Measurements from ENCODE around the gene PGM2L1. TPM values are rescaled to one million over a fixed set of nuclear protein-coding genes. Genes with fewer than 3 reads are reported as not detected.

The PGM2L1 gene
- total and polyA plus RNA-seq, 2 of the 13 experiments (the other 11 are each of a cell fraction or from before 2014, with no cell fraction given): 0.57 to 1.2 TPM

DNA sequence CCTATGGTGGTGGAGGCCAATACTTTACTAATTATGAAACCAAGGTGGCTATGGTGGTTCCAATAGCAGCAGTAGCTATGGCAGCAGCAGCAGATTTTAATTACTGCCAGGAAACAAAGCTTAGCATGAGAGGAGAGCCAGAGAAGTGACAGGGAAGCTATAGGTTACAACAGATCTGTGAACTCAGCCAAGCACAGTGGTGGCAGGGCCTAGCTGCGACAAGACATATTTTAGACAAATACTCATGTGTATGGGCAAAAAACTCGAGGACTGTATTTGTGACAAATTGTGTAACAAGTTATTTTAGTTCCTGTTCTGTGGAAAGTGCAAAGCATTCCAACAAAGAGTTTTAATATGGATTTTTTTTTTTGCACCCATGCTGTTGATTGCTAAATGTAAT is 42.6 kb downstream of the PGM2L1 start (continued):
- no peak for TF ChIP-seq HNRNPLL (IDR thresholded peaks at IDR 0.05; ENCODE audit: low read depth, low read length, poor library complexity, severe bottlenecking)
- no peak for TF ChIP-seq RXRB (CRISPR knock-in tag; IDR thresholded peaks at IDR 0.05; ENCODE audit: borderline replicate concordance)
- no peak for TF ChIP-seq PREB (CRISPR knock-in tag; IDR thresholded peaks at IDR 0.05)
- no peak for TF ChIP-seq ZNF225 (CRISPR knock-in tag; IDR thresholded peaks at IDR 0.05)
- TF ChIP-seq ZC3H13 (CRISPR knock-in tag; IDR thresholded peaks at IDR 0.05): no peak
- no peak for TF ChIP-seq TRIM24 (CRISPR knock-in tag; IDR thresholded peaks at IDR 0.05)

DNA sequence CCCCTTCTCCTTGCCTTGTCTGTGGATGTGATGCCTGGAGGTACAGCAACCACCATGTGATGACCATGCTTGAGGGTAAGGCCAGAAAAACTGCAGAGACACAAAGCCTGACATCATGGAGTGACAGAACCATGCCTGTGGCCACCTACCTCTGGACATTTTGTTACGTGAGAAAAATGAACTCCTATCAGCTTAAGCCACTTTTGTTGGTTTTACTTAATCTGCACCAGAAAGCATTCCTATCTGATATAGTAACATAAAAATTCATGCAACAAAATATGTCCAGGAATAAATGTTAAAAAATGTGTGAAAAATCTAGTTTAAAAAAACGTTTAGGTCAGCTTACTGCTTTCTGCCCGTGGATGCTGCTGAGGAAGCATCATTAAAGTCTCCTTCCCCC is 44.2 kb downstream of the PGM2L1 start:
- Histone ChIP-seq H3K27ac (ENCODE audit: extremely low read length, insufficient read depth, low read length) (no peak overlapping the region), H3K4me3 (replicated peaks in 1 of 3; ENCODE audit: insufficient read depth in 1 of 3, low read depth in 2 of 3, low read length in 3 of 3) (no peak overlapping the region), H4K20me1 (ENCODE audit: insufficient read depth, low read length) (no peaks in the 10 kb centered on the region), H3K9me3 (ENCODE audit: low read length) (no peaks in the 10 kb centered on the region), H3K36me3 (replicated peaks in 1 of 2; ENCODE audit: control insufficient read depth in 1 of 2, insufficient read depth in 2 of 2, low read length in 2 of 2) (no peaks in the 10 kb centered on the region), H2AFZ (ENCODE audit: low read length) (no peak overlapping the region), H3K4me2 (ENCODE audit: low read depth, low read length) (no peak overlapping the region), H3K27me3 (ENCODE audit: control insufficient read depth in 1 of 2, insufficient read depth in 2 of 2, low read length in 2 of 2) (no peaks in the 10 kb centered on the region), H3K4me1 (ENCODE audit: insufficient read depth, low read length) (no peaks in the 10 kb centered on the region), H3K79me2 (ENCODE audit: insufficient read depth, low read length) (no peaks in the 10 kb centered on the region), H3K9ac (ENCODE audit: insufficient read depth, low read depth, low read length) (no peak overlapping the region)
- intact Hi-C loops (cut with micrococcal nuclease; ENCODE audit: unreplicated experiment) (no loop called here), in situ Hi-C loops (cut with HindIII; ENCODE audit: extremely low pct_ligation_motif_present, low pct_unique_long_range_greater_than_20kb) (no loop called here)
- WGBS (ENCODE audit: low lambda C conversion rate): 52% methylated on average over 3 of the region's 3 CpGs
- BruUV-seq (replicated peaks): no TSS peak
- no peak for FAIRE-seq
- ChIA-PET POLR2A (no interaction called here), CTCF (ENCODE audit: low intra/inter-chr PET ratio, low total read pairs) (no interaction called here)
- no peak for ATAC-seq
- DNase-seq (ENCODE audit: low spot score): no peak
- no peak for TF ChIP-seq EP300 (IDR thresholded peaks at IDR 0.05; ENCODE audit: low read depth in 2 of 2, low read length in 2 of 2)
- TF ChIP-seq EP300 (CRISPR knock-in tag; IDR thresholded peaks at IDR 0.05; ENCODE audit: borderline replicate concordance): no peak
- TF ChIP-seq MXD4 (CRISPR knock-in tag; IDR thresholded peaks at IDR 0.05): no peak
- no peak for TF ChIP-seq ZNF256 (CRISPR knock-in tag; conservative IDR thresholded peaks at IDR 0.05)
- no peak for TF ChIP-seq DNMT1 (CRISPR knock-in tag; IDR thresholded peaks at IDR 0.05)
- no peak for TF ChIP-seq GTF3A (CRISPR knock-in tag; conservative IDR thresholded peaks at IDR 0.05)
- TF ChIP-seq ONECUT2 (CRISPR knock-in tag; IDR thresholded peaks at IDR 0.05): no peak
- no peak for TF ChIP-seq RFX3 (CRISPR knock-in tag; IDR thresholded peaks at IDR 0.05)
- TF ChIP-seq ZNF775 (CRISPR knock-in tag; IDR thresholded peaks at IDR 0.05; ENCODE audit: borderline replicate concordance): no peak
- no peak for TF ChIP-seq ZNF563 (CRISPR knock-in tag; IDR thresholded peaks at IDR 0.05)
- TF ChIP-seq POGK (CRISPR knock-in tag; conservative IDR thresholded peaks at IDR 0.05): no peak
- no peak for TF ChIP-seq NBN (conservative IDR thresholded peaks at IDR 0.05)
- TF ChIP-seq, protein P1, sequence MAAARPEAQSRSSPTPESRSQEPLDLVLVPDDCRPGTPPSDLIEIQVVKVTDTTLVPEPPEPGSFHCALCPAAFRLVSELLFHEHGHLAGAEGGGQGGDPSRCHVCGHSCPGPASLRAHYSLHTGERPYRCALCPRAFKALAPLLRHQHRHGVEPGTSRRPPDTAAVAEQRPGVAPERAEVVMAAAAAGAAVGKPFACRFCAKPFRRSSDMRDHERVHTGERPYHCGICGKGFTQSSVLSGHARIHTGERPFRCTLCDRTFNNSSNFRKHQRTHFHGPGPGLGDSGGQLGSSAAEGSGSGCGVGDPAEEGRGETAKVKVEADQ (CRISPR knock-in tag; IDR thresholded peaks at IDR 0.05; ENCODE audit: borderline replicate concordance): no peak
- no peak for TF ChIP-seq KLF11 (CRISPR knock-in tag; IDR thresholded peaks at IDR 0.05)
- TF ChIP-seq ZNF644 (CRISPR knock-in tag; IDR thresholded peaks at IDR 0.05; ENCODE audit: low read depth): no peak
- TF ChIP-seq ZSCAN5A (CRISPR knock-in tag; IDR thresholded peaks at IDR 0.05; ENCODE audit: borderline replicate concordance): no peak
